AML-193 (cell line): ENCODE data around the gene CAMK2D.
"Not testable (repeated sequence)": the region's sequence is repeated elsewhere in the genome, so short reads cannot be mapped to it uniquely, and the experiment has no call there.

ENCODE experiments used
- DNase-seq, 2 experiments: peaks; one replicate each; lab custom pipeline; 2025; lab: John Stamatoyannopoulos, UW

CAMK2D gene

GRCh38 chr4:113761620-113762185 is at the start of gene CAMK2D:
CAMK2D (minus strand) TSS chr4:113761738; CDS start chr4:113761068, 670 bp downstream.
- peak; percentile 47 to 55 for DNase-seq

GRCh38 chr4:113810906-113811305 is 49.4 kb upstream of the CAMK2D start:
- no peak for DNase-seq

GRCh38 chr4:113809311-113809710 is 47.8 kb upstream of the CAMK2D start:
- DNase-seq, result peak in 1 of 2 experiments; percentile 3

GRCh38 chr4:113806850-113807249 is 45.3 kb upstream of the CAMK2D start:
- no peak for DNase-seq

- no peak for DNase-seq
Observed at GRCh38 chr4:113801882-113802281, 40.3 kb upstream of the CAMK2D start.

- DNase-seq, result not testable (repeated sequence)
Observed at GRCh38 chr4:113796381-113796780, 34.8 kb upstream of the CAMK2D start.

- peak; percentile 46 to 50 for DNase-seq
Observed at GRCh38 chr4:113790478-113790877, 28.9 kb upstream of the CAMK2D start.

GRCh38 chr4:113788888-113789287 is 27.4 kb upstream of the CAMK2D start:
- DNase-seq, result no peak

GRCh38 chr4:113785781-113786180 is 24.2 kb upstream of the CAMK2D start:
- no peak for DNase-seq

- peak; percentile 76 to 84 for DNase-seq
Observed at GRCh38 chr4:113784497-113785250, 23.1 kb upstream of the CAMK2D start.

GRCh38 chr4:113783701-113784100 is 22.2 kb upstream of the CAMK2D start:
- no peak for DNase-seq

- no peak for DNase-seq
Observed at GRCh38 chr4:113783289-113783688, 21.8 kb upstream of the CAMK2D start.

GRCh38 chr4:113781439-113782040 is 20.0 kb upstream of the CAMK2D start:
- peak; percentile 57 to 60 for DNase-seq

- no peak for DNase-seq
Observed at GRCh38 chr4:113776679-113777078, 15.1 kb upstream of the CAMK2D start.

- no peak for DNase-seq
Observed at GRCh38 chr4:113776016-113776415, 14.5 kb upstream of the CAMK2D start.

GRCh38 chr4:113773756-113774155 is 12.2 kb upstream of the CAMK2D start:
- no peak for DNase-seq

GRCh38 chr4:113773014-113773413 is 11.5 kb upstream of the CAMK2D start:
- DNase-seq, result no peak

GRCh38 chr4:113772319-113772718 is 10.8 kb upstream of the CAMK2D start:
- DNase-seq, result no peak

- DNase-seq, result no peak
Observed at GRCh38 chr4:113769744-113770143, 8.2 kb upstream of the CAMK2D start.

GRCh38 chr4:113768952-113769351 is 7.4 kb upstream of the CAMK2D start:
- no peak for DNase-seq

- no peak for DNase-seq
Observed at GRCh38 chr4:113766882-113767281, 5.3 kb upstream of the CAMK2D start.

- no peak for DNase-seq
Observed at GRCh38 chr4:113764720-113765264, 3.3 kb upstream of the CAMK2D start.

GRCh38 chr4:113763923-113764322 is 2.4 kb upstream of the CAMK2D start:
- DNase-seq, result not testable (repeated sequence)
